Caco-2 (cell line): ENCODE results near the gene CLASRP. TPM values are rescaled to one million over a fixed set of nuclear protein-coding genes. Genes with fewer than 3 reads are reported as not detected.

ENCODE experiments used
- BruUV-seq: library from RNA; stranded (reverse); fragments of 400-500 nt; replicated peaks from 2 replicates; lab custom pipeline; 2021; lab: Mats Ljungman, UMichigan
- CTCF ChIA-PET: fragments of 300-600 bp; sonication (Branson Sonifier 250); formaldehyde crosslinking; loops from one replicate; lab custom pipeline; 2022; ENCODE audit warnings: antibody characterized with exemption; lab: Charles Lee
- POLR2A ChIA-PET: fragments of 300-600 bp; sonication (Branson Sonifier 250); formaldehyde crosslinking; loops from one replicate; lab custom pipeline; 2022; ENCODE audit warnings: antibody characterized with exemption; lab: Charles Lee
- DNase-seq, 2 experiments: peaks; one replicate each; pipeline versions ENCODE4 v3.0.0 to v3.0.0-alpha.2; 2020 to 2022
- H3K27me3 ChIP-seq: replicated peaks from 2 replicates; pipeline ENCODE4 v1.6.0; 2011; ENCODE audit warnings: low read length; ENCODE audit not compliant: control insufficient read depth, insufficient read depth
- H3K36me3 ChIP-seq: 2 replicates; pipeline ENCODE4 v1.5.1; 2011; ENCODE audit warnings: low read length; ENCODE audit not compliant: control insufficient read depth, insufficient read depth
- H3K4me1 ChIP-seq: fragments of 250-450 bp; sonication (Bioruptor Pico); 2 replicates; pipeline ENCODE4 v1.5.1; 2020; ENCODE audit warnings: mild to moderate bottlenecking
- H3K4me3 ChIP-seq: 2 replicates; pipeline ENCODE4 v1.5.1; 2011; ENCODE audit warnings: low read depth, mild to moderate bottlenecking, control low read depth, low read length
- H3K9me3 ChIP-seq: fragments of 250-450 bp; sonication (Bioruptor Pico); 2 replicates; pipeline ENCODE4 v1.5.1; 2020; ENCODE audit warnings: mild to moderate bottlenecking, moderate library complexity
- H3K27ac Mint-ChIP-seq: one replicate; pipeline ENCODE4 v1.8.0; 2022; ENCODE audit warnings: mixed read lengths; ENCODE audit not compliant: unreplicated experiment
- H3K27me3 Mint-ChIP-seq: one replicate; pipeline ENCODE4 v1.8.0; 2022; ENCODE audit warnings: mixed read lengths; ENCODE audit not compliant: insufficient read depth, unreplicated experiment
- H3K36me3 Mint-ChIP-seq: one replicate; pipeline ENCODE4 v1.8.0; 2022; ENCODE audit warnings: mild to moderate bottlenecking, mixed read lengths; ENCODE audit not compliant: insufficient read depth, unreplicated experiment
- H3K4me1 Mint-ChIP-seq: one replicate; pipeline ENCODE4 v1.8.0; 2022; ENCODE audit warnings: low read depth, mixed read lengths; ENCODE audit not compliant: unreplicated experiment
- H3K4me3 Mint-ChIP-seq: one replicate; pipeline ENCODE4 v1.8.0; 2022; ENCODE audit warnings: mild to moderate bottlenecking, moderate library complexity, mixed read lengths; ENCODE audit not compliant: unreplicated experiment
- H3K9me3 Mint-ChIP-seq: one replicate; pipeline ENCODE4 v1.8.0; 2022; ENCODE audit warnings: mixed read lengths; ENCODE audit not compliant: unreplicated experiment
- intact Hi-C: fragments of 100-400 bp; cut with micrococcal nuclease; formaldehyde crosslinking; loops from one replicate; pipeline ENCODE4 v1.10.0; 2022; ENCODE audit not compliant: unreplicated experiment
- total RNA-seq: library from RNA; stranded (reverse); gene quantifications from 2 replicates; pipeline ENCODE4 v1.2.3, GENCODE V29; 2022
- TF ChIP-seq, protein P1 (sequence below), 2 experiments: fragments of 200-600 bp in 1 of 2; IDR thresholded peaks; 1 replicate in 1 of 2; 2 replicates in 1 of 2; pipeline versions ENCODE4 v1.5.1 to v1.8.0; 2011 to 2022; ENCODE audit warnings: antibody characterized with exemption in 1 of 2, control low read depth in 1 of 2, inconsistent platforms in 1 of 2, low read depth in 1 of 2, low read length in 1 of 2, mild to moderate bottlenecking in 1 of 2, moderate library complexity in 1 of 2; ENCODE audit not compliant: insufficient read depth in 1 of 2, severe bottlenecking in 1 of 2, unreplicated experiment in 1 of 2

The CLASRP gene
- total RNA-seq, 1 experiment from 2014 or later, result 104 TPM

GRCh38 chr19:45011959-45012358 lies 26.9 kb upstream of the CLASRP start:
- Histone ChIP-seq H3K4me1 (peaks cover 9% of the 10 kb centered on the region), H3K36me3 (no peaks in the 10 kb centered on the region), H3K4me3 (no peak overlapping the region), H3K27me3 (no peaks in the 10 kb centered on the region), H3K9me3 (no peaks in the 10 kb centered on the region)
- H3K36me3 Mint-ChIP-seq, result peaks cover 14% of the 10 kb centered on the region
- ChIA-PET POLR2A (no interaction called here), CTCF (no interaction called here)
- H3K4me3 Mint-ChIP-seq, result no peak overlapping the region
- H3K4me1 Mint-ChIP-seq, result peaks cover 9% of the 10 kb centered on the region
- no peak for DNase-seq
- no peaks in the 10 kb centered on the region for H3K27me3 Mint-ChIP-seq
- TF ChIP-seq, protein P1, sequence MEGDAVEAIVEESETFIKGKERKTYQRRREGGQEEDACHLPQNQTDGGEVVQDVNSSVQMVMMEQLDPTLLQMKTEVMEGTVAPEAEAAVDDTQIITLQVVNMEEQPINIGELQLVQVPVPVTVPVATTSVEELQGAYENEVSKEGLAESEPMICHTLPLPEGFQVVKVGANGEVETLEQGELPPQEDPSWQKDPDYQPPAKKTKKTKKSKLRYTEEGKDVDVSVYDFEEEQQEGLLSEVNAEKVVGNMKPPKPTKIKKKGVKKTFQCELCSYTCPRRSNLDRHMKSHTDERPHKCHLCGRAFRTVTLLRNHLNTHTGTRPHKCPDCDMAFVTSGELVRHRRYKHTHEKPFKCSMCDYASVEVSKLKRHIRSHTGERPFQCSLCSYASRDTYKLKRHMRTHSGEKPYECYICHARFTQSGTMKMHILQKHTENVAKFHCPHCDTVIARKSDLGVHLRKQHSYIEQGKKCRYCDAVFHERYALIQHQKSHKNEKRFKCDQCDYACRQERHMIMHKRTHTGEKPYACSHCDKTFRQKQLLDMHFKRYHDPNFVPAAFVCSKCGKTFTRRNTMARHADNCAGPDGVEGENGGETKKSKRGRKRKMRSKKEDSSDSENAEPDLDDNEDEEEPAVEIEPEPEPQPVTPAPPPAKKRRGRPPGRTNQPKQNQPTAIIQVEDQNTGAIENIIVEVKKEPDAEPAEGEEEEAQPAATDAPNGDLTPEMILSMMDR (IDR thresholded peaks at IDR 0.05; ENCODE audit: insufficient read depth in 1 of 2, low read depth in 1 of 2, low read length in 1 of 2, severe bottlenecking in 1 of 2, unreplicated experiment in 1 of 2), result no peak
- BruUV-seq, result no TSS peak
- H3K9me3 Mint-ChIP-seq, result no peaks in the 10 kb centered on the region
- H3K27ac Mint-ChIP-seq, result no peak overlapping the region
- intact Hi-C loops, result no loop called here

- peak; percentile 76 to 88 for DNase-seq
- POLR2A ChIA-PET, result no interaction called here
These were observed 22.2 kb upstream of the CLASRP start for GRCh38 chr19:45016388-45017314.

GRCh38 chr19:45019187-45019586 lies 19.7 kb upstream of the CLASRP start:
- Histone ChIP-seq H3K9me3 (no peaks in the 10 kb centered on the region), H3K4me3 (no peak overlapping the region), H3K27me3 (no peaks in the 10 kb centered on the region), H3K36me3 (no peaks in the 10 kb centered on the region), H3K4me1 (no peaks in the 10 kb centered on the region)
- no TSS peak for BruUV-seq
- Mint-ChIP-seq H3K27me3 (no peaks in the 10 kb centered on the region), H3K4me3 (no peak overlapping the region), H3K9me3 (no peaks in the 10 kb centered on the region), H3K4me1 (no peaks in the 10 kb centered on the region), H3K36me3 (peaks cover 15% of the 10 kb centered on the region), H3K27ac (no peak overlapping the region)
- POLR2A ChIA-PET, result no interaction called here
- no peak for DNase-seq
- CTCF ChIA-PET, result no interaction called here
- intact Hi-C loops, result no loop called here
- TF ChIP-seq, protein P1 (IDR thresholded peaks at IDR 0.05; ENCODE audit: insufficient read depth in 1 of 2, low read depth in 1 of 2, low read length in 1 of 2, severe bottlenecking in 1 of 2, unreplicated experiment in 1 of 2), result no peak

More at GRCh38 chr19:45016388-45017314, 22.2 kb upstream of the CLASRP start:
- no peak overlapping the region for H3K4me3 ChIP-seq
- Mint-ChIP-seq H3K9me3 (no peaks in the 10 kb centered on the region), H3K4me1 (no peaks in the 10 kb centered on the region), H3K36me3 (peaks cover 15% of the 10 kb centered on the region), H3K4me3 (no peak overlapping the region), H3K27me3 (no peaks in the 10 kb centered on the region), H3K27ac (no peak overlapping the region)
- H3K36me3 ChIP-seq, result no peaks in the 10 kb centered on the region
- intact Hi-C loops, result loop anchor here (1.0 kb wide), 2 partner anchors 43 to 110 kb away; no protein-coding TSS in a partner anchor
- BruUV-seq, result no TSS peak
- H3K9me3 ChIP-seq, result no peaks in the 10 kb centered on the region
- H3K27me3 ChIP-seq, result no peaks in the 10 kb centered on the region
- CTCF ChIA-PET, result interaction anchor here (0.5 to 1.0 kb wide), 6 partner anchors 15 to 101 kb away, joined by 3 to 7 read pairs (median 4); partner anchors contain the start of gene CLASRP
- TF ChIP-seq, protein P1 (IDR thresholded peaks at IDR 0.05; ENCODE audit: insufficient read depth in 1 of 2, low read depth in 1 of 2, low read length in 1 of 2, severe bottlenecking in 1 of 2, unreplicated experiment in 1 of 2), result peak; percentile 73 to 83
- H3K4me1 ChIP-seq, result no peaks in the 10 kb centered on the region
